Endothelial cell of umbilical vein (primary cell): Measurements from ENCODE around the gene UPF1. TPM values are rescaled to one million over a fixed set of nuclear protein-coding genes. Genes with fewer than 3 reads are reported as not detected.

Source experiments
- BruUV-seq: library from RNA; stranded (reverse); fragments of 400-500 nt; replicated peaks from 2 replicates; lab custom pipeline; 2021; lab: Mats Ljungman, UMichigan
- CTCF ChIA-PET: fragments of 300-600, 350-600 bp; sonication (Branson Sonifier 250); formaldehyde crosslinking; loops from one replicate; lab custom pipeline; 2021; ENCODE audit warnings: antibody characterized with exemption, inconsistent platforms; lab: Charles Lee
- POLR2A ChIA-PET: fragments of 300-600, 350-600 bp; sonication (Branson Sonifier 250); formaldehyde crosslinking; loops from one replicate; lab custom pipeline; 2021; ENCODE audit warnings: antibody characterized with exemption, inconsistent platforms; lab: Charles Lee
- DNase-seq: peaks from one replicate; pipeline ENCODE4 v3.0.0-alpha.2; 2011; ENCODE audit warnings: low read depth, low spot score
- FAIRE-seq: peaks from 2 replicates; lab custom pipeline; 2011; peaks lifted over from hg19 to GRCh38; lab: Jason Lieb, UNC
- H2AFZ ChIP-seq: 2 replicates; pipeline ENCODE4 v1.6.0; 2012; ENCODE audit warnings: low read depth, low read length, control low read depth, inconsistent platforms
- H3K27ac ChIP-seq: 2 replicates; pipeline ENCODE4 v1.5.1; 2011; ENCODE audit warnings: low read depth, mild to moderate bottlenecking, control low read depth, low read length, moderate library complexity; ENCODE audit not compliant: insufficient read depth
- H3K27me3 ChIP-seq, 2 experiments: 2 replicates each; pipeline versions ENCODE4 v1.6.0 to v1.6.1; 2011; ENCODE audit warnings: low read length in 2 of 2, mixed read lengths in 1 of 2; ENCODE audit not compliant: control insufficient read depth in 2 of 2, insufficient read depth in 2 of 2
- H3K36me3 ChIP-seq, 2 experiments: 2 replicates in 1 of 2; 3 replicates in 1 of 2; pipeline ENCODE4 v1.5.1; 2011; ENCODE audit warnings: low read length in 2 of 2, mild to moderate bottlenecking in 1 of 2, moderate library complexity in 1 of 2; ENCODE audit not compliant: control insufficient read depth in 2 of 2, insufficient read depth in 2 of 2; ENCODE audit errors: extremely low read depth in 1 of 2
- H3K4me1 ChIP-seq: 3 replicates; pipeline ENCODE4 v1.5.1; 2011; ENCODE audit warnings: mild to moderate bottlenecking, low read length; ENCODE audit not compliant: control insufficient read depth, insufficient read depth; ENCODE audit errors: extremely low read depth
- H3K4me2 ChIP-seq: 2 replicates; pipeline ENCODE4 v1.6.1; 2011; ENCODE audit warnings: low read length, control low read depth, mixed read lengths; ENCODE audit not compliant: insufficient read depth
- H3K4me3 ChIP-seq, 3 experiments: fragments of 200-600 bp in 1 of 3; sonication (generic), shearing (Covaris generic) in 1 of 3; replicated peaks in 1 of 3; 2 replicates each; pipeline ENCODE4 v1.5.1; 2011 to 2016; ENCODE audit warnings: control low read depth in 3 of 3, low read length in 3 of 3, mild to moderate bottlenecking in 2 of 3, inconsistent platforms in 1 of 3, low read depth in 1 of 3, moderate library complexity in 1 of 3; ENCODE audit not compliant: insufficient read depth in 1 of 3
- H3K79me2 ChIP-seq: 2 replicates; pipeline ENCODE4 v1.6.0; 2012; ENCODE audit warnings: low read length, inconsistent platforms; ENCODE audit not compliant: control insufficient read depth, insufficient read depth
- H3K9ac ChIP-seq: replicated peaks from 2 replicates; pipeline ENCODE3; 2011; ENCODE audit warnings: low read length, control low read depth; ENCODE audit not compliant: insufficient read depth; ENCODE audit errors: extremely low read depth
- H3K9me1 ChIP-seq: replicated peaks from 3 replicates; pipeline ENCODE4 v1.6.0; 2011; ENCODE audit warnings: mild to moderate bottlenecking, low read length; ENCODE audit not compliant: control insufficient read depth, insufficient read depth; ENCODE audit errors: extremely low read depth
- H3K9me3 ChIP-seq: replicated peaks from 2 replicates; pipeline ENCODE4 v1.5.1; 2012; ENCODE audit warnings: low read length, inconsistent platforms; ENCODE audit not compliant: control insufficient read depth, insufficient read depth
- H4K20me1 ChIP-seq: replicated peaks from 2 replicates; pipeline ENCODE3; 2011; ENCODE audit warnings: mild to moderate bottlenecking, low read length; ENCODE audit not compliant: control insufficient read depth, insufficient read depth; ENCODE audit errors: extremely low read depth
- EZH2 ChIP-seq: IDR thresholded peaks from 2 replicates; pipeline ENCODE4 v1.6.1; 2012; ENCODE audit warnings: borderline replicate concordance, low read depth, mild to moderate bottlenecking, moderate library complexity, low read length, inconsistent platforms; ENCODE audit not compliant: severe bottlenecking
- FOS ChIP-seq: IDR thresholded peaks from 2 replicates; pipeline ENCODE4 v1.6.1; 2011; ENCODE audit warnings: mild to moderate bottlenecking, low read length, moderate library complexity, borderline replicate concordance; ENCODE audit not compliant: insufficient read depth
- GATA2 ChIP-seq: IDR thresholded peaks from 2 replicates; pipeline ENCODE4 v1.7.0; 2011; ENCODE audit warnings: low read depth, mild to moderate bottlenecking, moderate library complexity, mixed read lengths, low read length; ENCODE audit not compliant: insufficient read length, insufficient read depth
- JUN ChIP-seq: IDR thresholded peaks from 2 replicates; pipeline ENCODE4 v1.6.1; 2011; ENCODE audit warnings: borderline replicate concordance, low read depth; ENCODE audit not compliant: insufficient read length, insufficient read depth
- MYC ChIP-seq: IDR thresholded peaks from one replicate; pipeline ENCODE4 v1.6.1; 2011; ENCODE audit warnings: mild to moderate bottlenecking, low read depth, low read length
- POLR2A ChIP-seq: IDR thresholded peaks from 2 replicates; pipeline ENCODE4 v1.6.1; 2012; ENCODE audit warnings: low read depth, mild to moderate bottlenecking, control low read depth, low read length
- POLR2AphosphoS5 ChIP-seq: IDR thresholded peaks from 2 replicates; pipeline ENCODE4 v1.6.1; 2012; ENCODE audit warnings: low read depth, mild to moderate bottlenecking, control low read depth, low read length, moderate library complexity; ENCODE audit not compliant: insufficient read depth
- dilution Hi-C: fragments of 300-500 bp; cut with MboI; formaldehyde crosslinking; loops from one replicate; pipeline ENCODE4 v1.15.0; 2019; ENCODE audit warnings: low sequenced_read_pairs; ENCODE audit not compliant: extremely low pct_ligation_motif_present
- intact Hi-C: fragments of 100-400 bp; cut with micrococcal nuclease; formaldehyde crosslinking; loops from one replicate; pipeline ENCODE4 v1.10.0; 2022
- polyA plus RNA-seq, 4 experiments: library from polyadenylated mRNA; depleted of rRNA in 3 of 4; stranded (reverse) in 3 of 4; unstranded in 1 of 4; fragments of >200 nt; gene quantifications; 2 replicates each; pipeline versions ENCODE4 v1.2.1 to v1.2.3, GENCODE V29; 2011 to 2012; ENCODE audit warnings: missing spikeins in 1 of 4
- total RNA-seq: library from RNA; stranded (reverse); gene quantifications from 2 replicates; pipeline ENCODE4 v1.2.3, GENCODE V29; 2021
- TF ChIP-seq, protein P1 (sequence below), 2 donors: IDR thresholded peaks; 1 replicate in 1 of 2; 2 replicates in 1 of 2; pipeline ENCODE4 v1.5.1; 2011; ENCODE audit warnings: low read length in 2 of 2, mild to moderate bottlenecking in 2 of 2, moderate library complexity in 2 of 2, control low read depth in 1 of 2, inconsistent platforms in 1 of 2, low read depth in 1 of 2; ENCODE audit not compliant: insufficient read depth in 1 of 2; ENCODE audit errors: extremely low read depth in 1 of 2
- TF ChIP-seq, protein P2 (sequence below): IDR thresholded peaks from 2 replicates; pipeline ENCODE4 v1.6.1; 2011; ENCODE audit not compliant: insufficient read depth, insufficient read length

Gene UPF1
- total and polyA plus RNA-seq, 2 donors (not counting 3 experiments of a cell fraction or from before 2014, with no cell fraction given) = 65.9 to 68.2 TPM

DNA sequence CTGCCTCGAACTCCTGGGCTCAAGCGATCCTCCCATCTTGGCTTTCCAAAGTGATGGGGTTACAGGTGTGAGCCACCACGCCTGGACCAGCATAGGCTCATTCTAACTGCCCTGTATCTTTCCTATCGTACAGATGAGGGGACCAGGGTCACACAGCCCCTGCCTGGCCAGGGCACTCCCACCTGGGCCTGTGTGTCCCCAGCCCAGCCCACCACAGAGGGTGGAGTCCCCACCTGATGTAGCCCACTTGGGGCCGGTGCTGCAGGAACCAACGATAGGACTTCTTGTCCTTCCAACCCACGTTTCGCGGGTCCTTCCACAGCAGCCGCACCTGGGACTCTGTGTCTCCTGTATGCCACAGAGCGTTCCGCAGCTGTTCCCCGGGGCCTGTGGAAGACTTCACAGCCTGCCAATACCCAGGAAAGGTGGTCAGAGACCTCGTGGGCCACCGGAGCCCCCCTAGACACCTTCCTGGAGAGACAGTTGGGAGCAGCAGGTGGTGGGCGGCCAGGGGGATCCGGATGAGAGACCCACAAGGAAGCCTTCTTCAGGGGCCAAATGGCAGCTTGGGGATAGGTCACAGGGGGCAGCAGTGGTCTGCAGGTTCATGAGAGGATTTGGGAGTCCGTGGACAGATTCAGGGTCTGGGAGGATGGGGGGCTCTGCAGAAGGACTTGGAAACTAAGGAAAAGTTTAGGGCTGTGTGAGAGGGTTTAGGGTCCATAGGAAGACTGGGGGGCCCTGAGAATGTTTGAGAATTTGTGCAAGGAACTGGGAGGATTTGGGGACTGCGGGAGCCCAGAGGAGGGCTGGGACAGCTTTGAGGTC, 47.6 kb upstream of the UPF1 start:
- no peak overlapping the region for H2AFZ ChIP-seq
- CTCF ChIA-PET = no interaction called here

More for the DNA sequence above, 47.6 kb upstream of the UPF1 start:
- H3K79me2 ChIP-seq = no peaks in the 10 kb centered on the region
- FAIRE-seq (no peak), DNase-seq (no peak)
- no peaks in the 10 kb centered on the region for H3K36me3 ChIP-seq
- no peaks in the 10 kb centered on the region for H4K20me1 ChIP-seq
- no peak overlapping the region for H3K4me3 ChIP-seq
- H3K4me2 ChIP-seq = no peak overlapping the region
- H3K9ac ChIP-seq = no peak overlapping the region
- H3K9me1 ChIP-seq = no peaks in the 10 kb centered on the region
- no peaks in the 10 kb centered on the region for H3K4me1 ChIP-seq
- intact Hi-C loops = no loop called here
- H3K27ac ChIP-seq = no peak overlapping the region
- H3K9me3 ChIP-seq = no peaks in the 10 kb centered on the region
- no TSS peak for BruUV-seq
- dilution Hi-C loops = no loop called here
- POLR2A ChIA-PET = interaction anchor here (0.5 kb wide), 1 partner anchor 133 kb away, joined by 12 read pairs; no protein-coding TSS in a partner anchor
- peaks cover 25 to 27% of the 10 kb centered on the region in 2 experiments for H3K27me3 ChIP-seq
- TF ChIP-seq MYC (no peak), EZH2 (no peak), FOS (no peak), POLR2AphosphoS5 (no peak), JUN (no peak), GATA2 (no peak), POLR2A (no peak)
- TF ChIP-seq, protein P1, sequence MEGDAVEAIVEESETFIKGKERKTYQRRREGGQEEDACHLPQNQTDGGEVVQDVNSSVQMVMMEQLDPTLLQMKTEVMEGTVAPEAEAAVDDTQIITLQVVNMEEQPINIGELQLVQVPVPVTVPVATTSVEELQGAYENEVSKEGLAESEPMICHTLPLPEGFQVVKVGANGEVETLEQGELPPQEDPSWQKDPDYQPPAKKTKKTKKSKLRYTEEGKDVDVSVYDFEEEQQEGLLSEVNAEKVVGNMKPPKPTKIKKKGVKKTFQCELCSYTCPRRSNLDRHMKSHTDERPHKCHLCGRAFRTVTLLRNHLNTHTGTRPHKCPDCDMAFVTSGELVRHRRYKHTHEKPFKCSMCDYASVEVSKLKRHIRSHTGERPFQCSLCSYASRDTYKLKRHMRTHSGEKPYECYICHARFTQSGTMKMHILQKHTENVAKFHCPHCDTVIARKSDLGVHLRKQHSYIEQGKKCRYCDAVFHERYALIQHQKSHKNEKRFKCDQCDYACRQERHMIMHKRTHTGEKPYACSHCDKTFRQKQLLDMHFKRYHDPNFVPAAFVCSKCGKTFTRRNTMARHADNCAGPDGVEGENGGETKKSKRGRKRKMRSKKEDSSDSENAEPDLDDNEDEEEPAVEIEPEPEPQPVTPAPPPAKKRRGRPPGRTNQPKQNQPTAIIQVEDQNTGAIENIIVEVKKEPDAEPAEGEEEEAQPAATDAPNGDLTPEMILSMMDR (IDR thresholded peaks at IDR 0.05; ENCODE audit: extremely low read depth in 1 of 2, insufficient read depth in 1 of 2, low read depth in 1 of 2, low read length in 2 of 2) = no peak
- TF ChIP-seq, protein P2, sequence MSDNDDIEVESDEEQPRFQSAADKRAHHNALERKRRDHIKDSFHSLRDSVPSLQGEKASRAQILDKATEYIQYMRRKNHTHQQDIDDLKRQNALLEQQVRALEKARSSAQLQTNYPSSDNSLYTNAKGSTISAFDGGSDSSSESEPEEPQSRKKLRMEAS = no peak
